Measurements from ENCODE around the gene CFAP53.
A peak's percentile ranks its signal among the peaks of the same experiment; 100 is the strongest.

Gene CFAP53

GRCh38 chr18:50276452-50276851 is 10.2 kb upstream of the CFAP53 start:
- no peak overlapping the region for H3K9ac ChIP-seq (ENCODE audit: low read length)
- peaks cover 21% of the 10 kb centered on the region for H3K4me1 ChIP-seq (ENCODE audit: insufficient read depth, low read length)
- H3K36me3 ChIP-seq (ENCODE audit: insufficient read depth, low read length), result peaks cover 67% of the 10 kb centered on the region
- H3K4me3 ChIP-seq (ENCODE audit: low read depth in 1 of 2, low read length in 2 of 2), result no peak overlapping the region
- H3K9me3 ChIP-seq (ENCODE audit: low read length), result no peaks in the 10 kb centered on the region
- H3K27me3 ChIP-seq (ENCODE audit: control insufficient read depth in 1 of 2, insufficient read depth in 2 of 2, low read length in 2 of 2), result no peaks in the 10 kb centered on the region
- H3K27ac ChIP-seq (ENCODE audit: low read depth, low read length), result no peak overlapping the region

DNA sequence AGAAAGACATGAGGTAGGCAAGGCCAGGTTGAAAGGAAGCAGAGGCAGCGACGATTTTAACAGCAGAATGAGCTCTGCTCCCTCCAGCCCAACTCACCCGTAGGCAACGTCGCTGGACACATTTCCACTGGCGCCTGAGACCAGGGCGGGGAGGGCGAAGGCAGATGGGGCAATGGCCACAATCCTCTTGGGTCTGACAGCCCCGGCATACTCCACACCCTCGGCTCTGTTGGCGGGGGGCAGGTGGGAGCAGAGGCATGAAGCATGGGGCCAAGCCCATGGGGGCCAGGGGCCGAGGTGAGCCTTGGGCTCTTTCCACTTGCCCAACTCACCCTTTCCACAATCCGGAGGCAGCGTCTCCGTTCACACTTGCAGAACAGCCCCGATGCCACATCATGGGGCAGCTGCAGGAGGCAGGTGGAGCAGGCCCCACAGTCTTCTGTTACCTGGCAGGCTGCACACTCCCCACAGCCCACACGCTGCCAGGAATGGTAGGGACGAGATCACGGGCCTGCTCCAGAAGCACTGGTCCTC is 9.3 kb upstream of the CFAP53 start:
- H3K27me3 ChIP-seq (ENCODE audit: control insufficient read depth in 1 of 2, insufficient read depth in 2 of 2, low read length in 2 of 2), result no peaks in the 10 kb centered on the region
- H3K36me3 ChIP-seq (ENCODE audit: insufficient read depth, low read length), result peaks cover 75% of the 10 kb centered on the region
- H3K9ac ChIP-seq (ENCODE audit: low read length), result no peak overlapping the region
- no peaks in the 10 kb centered on the region for H3K9me3 ChIP-seq (ENCODE audit: low read length)
- no peak overlapping the region for H3K27ac ChIP-seq (ENCODE audit: low read depth, low read length)
- H3K4me1 ChIP-seq (ENCODE audit: insufficient read depth, low read length), result peaks cover 19% of the 10 kb centered on the region
- H3K4me3 ChIP-seq (ENCODE audit: low read depth in 1 of 2, low read length in 2 of 2), result no peak overlapping the region

DNA sequence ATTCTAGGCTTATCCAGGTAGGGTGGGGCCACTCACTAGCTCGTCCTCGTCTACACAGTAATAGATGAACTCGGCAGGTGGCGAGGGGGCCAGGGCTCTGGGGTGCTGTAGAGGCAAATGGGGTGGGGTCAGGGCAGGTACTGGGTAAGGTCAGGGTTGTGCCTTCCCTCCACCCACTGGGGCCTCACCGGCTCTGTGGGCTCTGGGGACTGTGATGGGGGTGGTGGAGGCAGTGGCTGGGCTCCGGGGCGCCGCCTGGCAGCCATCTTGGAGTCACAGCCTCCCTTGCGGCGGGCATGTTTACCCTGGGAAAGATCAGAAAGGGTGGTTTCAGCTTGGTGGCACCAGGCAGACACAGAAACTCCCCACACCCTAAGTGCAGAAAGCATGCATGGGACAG is 8.6 kb upstream of the CFAP53 start:
- H3K27ac ChIP-seq (ENCODE audit: low read depth, low read length), result no peak overlapping the region
- H3K4me1 ChIP-seq (ENCODE audit: insufficient read depth, low read length), result peaks cover 13% of the 10 kb centered on the region
- no peaks in the 10 kb centered on the region for H3K27me3 ChIP-seq (ENCODE audit: control insufficient read depth in 1 of 2, insufficient read depth in 2 of 2, low read length in 2 of 2)
- H3K9me3 ChIP-seq (ENCODE audit: low read length), result no peaks in the 10 kb centered on the region
- peaks cover 75% of the 10 kb centered on the region for H3K36me3 ChIP-seq (ENCODE audit: insufficient read depth, low read length)
- H3K9ac ChIP-seq (ENCODE audit: low read length), result no peak overlapping the region
- no peak overlapping the region for H3K4me3 ChIP-seq (ENCODE audit: low read depth in 1 of 2, low read length in 2 of 2)

- H3K36me3 ChIP-seq (ENCODE audit: insufficient read depth, low read length), result peaks cover 81% of the 10 kb centered on the region
- no peak overlapping the region for H3K9ac ChIP-seq (ENCODE audit: low read length)
These were observed 7.7 kb upstream of the CFAP53 start for GRCh38 chr18:50274044-50274442.

GRCh38 chr18:50273203-50274043 is 7.1 kb upstream of the CFAP53 start:
- no peak overlapping the region for H3K4me3 ChIP-seq (ENCODE audit: low read depth in 1 of 2, low read length in 2 of 2)
- H3K9me3 ChIP-seq (ENCODE audit: low read length), result no peaks in the 10 kb centered on the region
- H3K9ac ChIP-seq (ENCODE audit: low read length), result no peak overlapping the region
- no peaks in the 10 kb centered on the region for H3K27me3 ChIP-seq (ENCODE audit: control insufficient read depth in 1 of 2, insufficient read depth in 2 of 2, low read length in 2 of 2)
- no peaks in the 10 kb centered on the region for H3K4me1 ChIP-seq (ENCODE audit: insufficient read depth, low read length)
- no peak overlapping the region for H3K27ac ChIP-seq (ENCODE audit: low read depth, low read length)
- H3K36me3 ChIP-seq (ENCODE audit: insufficient read depth, low read length), result peaks cover 78% of the 10 kb centered on the region

More at GRCh38 chr18:50274044-50274442, 7.7 kb upstream of the CFAP53 start:
- Histone ChIP-seq H3K27ac (ENCODE audit: low read depth, low read length) (no peak overlapping the region), H3K4me3 (ENCODE audit: low read depth in 1 of 2, low read length in 2 of 2) (no peak overlapping the region), H3K9me3 (ENCODE audit: low read length) (no peaks in the 10 kb centered on the region), H3K4me1 (ENCODE audit: insufficient read depth, low read length) (peaks cover 5% of the 10 kb centered on the region), H3K27me3 (ENCODE audit: control insufficient read depth in 1 of 2, insufficient read depth in 2 of 2, low read length in 2 of 2) (no peaks in the 10 kb centered on the region)

DNA sequence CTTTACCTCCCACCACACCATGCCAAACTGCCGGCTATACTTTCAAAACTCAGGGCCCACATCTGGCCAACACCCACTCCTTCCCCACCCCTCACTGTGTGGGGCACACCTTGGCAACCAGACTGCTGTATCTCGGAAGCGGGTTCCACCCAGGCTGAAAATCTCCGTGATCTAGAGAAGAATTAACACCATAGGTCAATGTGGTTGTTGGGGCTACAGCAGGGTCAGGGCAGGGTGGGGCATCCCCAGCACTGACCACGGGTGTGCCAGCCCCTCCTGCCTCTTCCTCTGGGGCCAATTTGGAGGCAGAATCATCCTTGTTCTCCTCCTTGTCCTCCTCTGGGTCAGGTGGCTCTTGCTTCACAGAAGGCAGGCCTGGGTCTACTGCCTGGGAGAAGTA is 6.3 kb upstream of the CFAP53 start:
- no peaks in the 10 kb centered on the region for H3K27me3 ChIP-seq (ENCODE audit: control insufficient read depth in 1 of 2, insufficient read depth in 2 of 2, low read length in 2 of 2)
- H3K4me1 ChIP-seq (ENCODE audit: insufficient read depth, low read length), result no peaks in the 10 kb centered on the region
- H3K36me3 ChIP-seq (ENCODE audit: insufficient read depth, low read length), result peaks cover 73% of the 10 kb centered on the region
- H3K9ac ChIP-seq (ENCODE audit: low read length), result no peak overlapping the region
- H3K27ac ChIP-seq (ENCODE audit: low read depth, low read length), result no peak overlapping the region
- no peak overlapping the region for H3K4me3 ChIP-seq (ENCODE audit: low read depth in 1 of 2, low read length in 2 of 2)
- no peaks in the 10 kb centered on the region for H3K9me3 ChIP-seq (ENCODE audit: low read length)

DNA sequence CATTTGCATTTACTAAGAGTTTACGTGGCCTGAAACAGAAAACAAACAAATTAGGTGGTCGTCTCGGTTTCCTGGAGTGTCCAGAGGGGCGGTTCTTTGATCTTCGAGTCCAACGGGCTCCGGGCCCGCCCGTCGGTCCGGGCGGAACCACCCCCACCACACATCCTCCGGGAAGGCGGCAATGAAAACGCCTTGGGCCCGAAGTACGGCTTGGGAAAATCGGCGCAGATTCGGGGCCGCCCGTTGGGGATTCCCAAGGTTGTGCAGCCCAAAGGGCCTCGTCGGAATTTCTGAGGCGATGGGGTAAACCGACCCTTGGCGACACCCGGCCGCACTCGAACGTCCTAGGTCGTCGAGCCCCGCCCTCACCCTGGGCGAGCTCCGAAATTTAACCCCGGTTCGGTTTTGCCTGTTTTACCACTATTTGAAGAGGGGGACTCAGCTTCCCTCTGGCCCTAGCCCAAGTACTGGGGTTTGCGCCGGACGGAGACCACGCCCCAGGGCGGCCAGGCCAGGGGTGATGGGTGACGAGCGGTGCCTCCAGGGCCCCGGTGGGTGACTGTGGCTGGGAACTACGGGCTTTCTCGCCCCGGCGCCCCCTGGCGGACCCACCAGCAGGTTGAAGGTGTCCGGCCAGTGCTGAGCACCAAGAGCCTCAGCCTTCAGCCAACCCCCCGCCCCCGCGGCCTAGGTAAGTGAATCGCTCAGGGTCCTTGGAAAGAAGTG is 1.9 kb upstream of the CFAP53 start:
- H3K9me3 ChIP-seq (ENCODE audit: low read length), result no peaks in the 10 kb centered on the region
- H3K4me1 ChIP-seq (ENCODE audit: insufficient read depth, low read length), result peaks cover 6% of the 10 kb centered on the region
- H3K27me3 ChIP-seq (ENCODE audit: control insufficient read depth in 1 of 2, insufficient read depth in 2 of 2, low read length in 2 of 2), result no peaks in the 10 kb centered on the region
- H3K27ac ChIP-seq (ENCODE audit: low read depth, low read length), result peak overlapping the region; percentile 66
- H3K9ac ChIP-seq (ENCODE audit: low read length), result no peak overlapping the region
- H3K36me3 ChIP-seq (ENCODE audit: insufficient read depth, low read length), result peaks cover 33% of the 10 kb centered on the region
- peak overlapping the region; percentile 30 to 58 for H3K4me3 ChIP-seq (ENCODE audit: low read depth in 1 of 2, low read length in 2 of 2)

DNA sequence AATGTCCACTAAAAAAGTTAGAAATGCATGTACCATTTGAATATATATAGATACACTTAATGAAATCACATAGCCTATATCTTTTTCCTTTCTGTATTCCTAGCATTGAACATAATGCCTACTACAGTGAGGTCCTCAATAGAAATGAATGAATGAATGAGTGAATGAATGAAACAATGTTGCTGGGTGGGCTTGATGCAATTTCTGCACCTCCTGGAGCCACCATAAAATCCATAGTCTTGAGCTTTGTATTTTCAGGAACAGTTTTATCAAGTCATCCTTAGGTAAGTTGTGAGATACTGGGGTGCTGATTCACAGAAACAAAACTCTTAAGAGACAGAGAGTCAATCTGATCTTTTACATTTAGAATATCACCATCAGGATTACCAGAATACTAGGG is 3.3 kb downstream of the CFAP53 start:
- Histone ChIP-seq H3K27me3 (ENCODE audit: control insufficient read depth in 1 of 2, insufficient read depth in 2 of 2, low read length in 2 of 2) (no peaks in the 10 kb centered on the region), H3K36me3 (ENCODE audit: insufficient read depth, low read length) (no peaks in the 10 kb centered on the region), H3K9ac (ENCODE audit: low read length) (no peak overlapping the region), H3K27ac (ENCODE audit: low read depth, low read length) (no peak overlapping the region), H3K4me1 (ENCODE audit: insufficient read depth, low read length) (peaks cover 6% of the 10 kb centered on the region), H3K4me3 (ENCODE audit: low read depth in 1 of 2, low read length in 2 of 2) (no peak overlapping the region), H3K9me3 (ENCODE audit: low read length) (no peaks in the 10 kb centered on the region)

GRCh38 chr18:50250935-50251334 is 15.4 kb downstream of the CFAP53 start:
- Histone ChIP-seq H3K36me3 (ENCODE audit: insufficient read depth, low read length) (no peaks in the 10 kb centered on the region), H3K4me3 (ENCODE audit: low read depth in 1 of 2, low read length in 2 of 2) (no peak overlapping the region), H3K4me1 (ENCODE audit: insufficient read depth, low read length) (no peaks in the 10 kb centered on the region), H3K9me3 (ENCODE audit: low read length) (no peaks in the 10 kb centered on the region), H3K27me3 (ENCODE audit: control insufficient read depth in 1 of 2, insufficient read depth in 2 of 2, low read length in 2 of 2) (no peaks in the 10 kb centered on the region), H3K27ac (ENCODE audit: low read depth, low read length) (no peak overlapping the region), H3K9ac (ENCODE audit: low read length) (no peak overlapping the region)

GRCh38 chr18:50249576-50249975 is 16.7 kb downstream of the CFAP53 start:
- Histone ChIP-seq H3K36me3 (ENCODE audit: insufficient read depth, low read length) (no peaks in the 10 kb centered on the region), H3K9ac (ENCODE audit: low read length) (no peak overlapping the region)

GRCh38 chr18:50247561-50247960 is 18.7 kb downstream of the CFAP53 start:
- Histone ChIP-seq H3K9ac (ENCODE audit: low read length) (no peak overlapping the region), H3K27me3 (ENCODE audit: control insufficient read depth in 1 of 2, insufficient read depth in 2 of 2, low read length in 2 of 2) (no peaks in the 10 kb centered on the region), H3K9me3 (ENCODE audit: low read length) (no peaks in the 10 kb centered on the region), H3K4me1 (ENCODE audit: insufficient read depth, low read length) (no peaks in the 10 kb centered on the region), H3K4me3 (ENCODE audit: low read depth in 1 of 2, low read length in 2 of 2) (no peak overlapping the region), H3K36me3 (ENCODE audit: insufficient read depth, low read length) (no peaks in the 10 kb centered on the region), H3K27ac (ENCODE audit: low read depth, low read length) (no peak overlapping the region)

More at GRCh38 chr18:50249576-50249975, 16.7 kb downstream of the CFAP53 start:
- H3K27ac ChIP-seq (ENCODE audit: low read depth, low read length), result no peak overlapping the region
- no peaks in the 10 kb centered on the region for H3K9me3 ChIP-seq (ENCODE audit: low read length)
- H3K27me3 ChIP-seq (ENCODE audit: control insufficient read depth in 1 of 2, insufficient read depth in 2 of 2, low read length in 2 of 2), result no peaks in the 10 kb centered on the region
- no peaks in the 10 kb centered on the region for H3K4me1 ChIP-seq (ENCODE audit: insufficient read depth, low read length)
- no peak overlapping the region for H3K4me3 ChIP-seq (ENCODE audit: low read depth in 1 of 2, low read length in 2 of 2)

All from muscle layer of colon (tissue), 2 donors.